Activated naive CD4-positive, alpha-beta T cell (primary cell): ENCODE results near the gene HAUS6.
"Not testable (repeated sequence)": the region's sequence is repeated elsewhere in the genome, so short reads cannot be mapped to it uniquely, and the experiment has no call there.

ENCODE experiments used
- DNase-seq, 4 experiments: peaks; one replicate each; lab custom pipeline; 2025; lab: John Stamatoyannopoulos, UW

HAUS6 gene

GRCh38 chr9:19102631-19103345 is at the start of gene HAUS6:
Gene HAUS6 (minus strand): TSS chr9:19102904. CDS start chr9:19102651, 253 bp downstream.
- peak; percentile 75 to 90 (median 83) for DNase-seq

DNA sequence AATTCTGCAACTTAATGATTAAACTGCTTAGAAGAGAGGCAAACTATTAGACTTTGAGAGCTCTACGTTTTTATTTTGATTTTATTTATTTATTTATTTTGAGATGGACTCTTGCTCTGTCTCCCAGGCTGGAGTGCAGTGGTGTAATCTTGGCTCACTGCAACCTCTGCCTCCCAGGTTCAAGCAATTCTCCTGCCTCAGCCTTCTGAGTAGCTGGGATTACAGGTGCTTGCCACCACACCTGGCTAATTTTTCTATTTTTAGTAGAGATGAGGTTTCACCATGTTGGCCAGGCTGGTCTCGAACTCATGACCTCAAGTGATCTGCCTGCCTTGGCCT is 49.4 kb upstream of the HAUS6 start:
- DNase-seq: not testable (repeated sequence)

DNA sequence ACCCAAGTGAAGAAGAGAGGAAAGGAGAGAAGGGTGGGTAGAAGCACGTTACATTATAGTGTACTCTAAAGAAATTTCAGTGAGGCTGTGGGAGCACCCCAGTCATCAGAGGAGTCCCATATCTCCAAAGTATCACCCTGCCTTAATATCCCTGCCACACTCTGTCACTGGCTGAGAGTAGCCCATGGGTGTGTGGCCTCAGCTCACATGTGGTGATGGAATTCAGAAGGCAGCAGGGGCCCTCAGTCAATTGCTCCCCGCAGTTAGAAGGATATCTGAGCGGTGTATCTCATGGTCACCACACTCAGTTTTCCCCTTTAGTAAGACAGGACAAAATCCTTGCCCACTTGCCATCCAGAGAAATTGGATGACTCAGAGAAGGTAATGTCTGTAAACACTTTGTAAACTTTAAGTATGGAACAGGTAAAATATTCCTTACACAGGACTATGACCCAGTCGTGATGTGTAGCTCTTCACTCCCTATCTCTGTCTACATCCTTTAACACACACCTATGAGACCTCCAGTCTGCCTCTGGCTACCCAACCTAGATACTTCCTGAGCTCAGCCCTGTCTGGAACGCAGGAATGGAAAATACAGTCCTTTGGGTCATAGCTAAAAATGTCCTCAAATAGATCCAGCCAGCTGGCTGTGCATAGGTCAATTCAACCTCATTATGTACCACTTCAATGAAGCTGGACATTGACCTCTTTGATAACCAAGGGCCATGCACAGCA is 48.9 kb upstream of the HAUS6 start:
- DNase-seq: no peak

GRCh38 chr9:19149230-19149629 is 46.5 kb upstream of the HAUS6 start:
- no peak for DNase-seq

DNA sequence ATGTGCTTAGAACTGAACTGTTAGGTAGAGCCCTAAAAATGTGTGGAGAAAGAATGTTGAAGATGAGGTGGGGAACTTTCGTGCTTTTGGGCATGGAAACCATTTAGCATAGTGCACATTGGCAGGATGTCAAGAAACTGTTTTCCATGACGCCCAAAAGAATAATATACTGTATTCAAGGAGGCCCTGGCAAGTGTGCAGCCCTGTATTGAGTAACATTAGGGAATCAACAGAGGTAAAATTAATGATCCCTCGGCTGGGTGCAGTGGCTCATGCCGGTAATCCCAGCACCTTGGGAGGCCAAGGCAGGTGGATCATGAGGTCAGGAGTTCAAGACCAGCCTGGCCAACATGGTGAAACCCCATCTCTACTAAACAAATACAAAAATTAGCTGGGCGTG is 45.5 kb upstream of the HAUS6 start:
- DNase-seq: no peak

DNA sequence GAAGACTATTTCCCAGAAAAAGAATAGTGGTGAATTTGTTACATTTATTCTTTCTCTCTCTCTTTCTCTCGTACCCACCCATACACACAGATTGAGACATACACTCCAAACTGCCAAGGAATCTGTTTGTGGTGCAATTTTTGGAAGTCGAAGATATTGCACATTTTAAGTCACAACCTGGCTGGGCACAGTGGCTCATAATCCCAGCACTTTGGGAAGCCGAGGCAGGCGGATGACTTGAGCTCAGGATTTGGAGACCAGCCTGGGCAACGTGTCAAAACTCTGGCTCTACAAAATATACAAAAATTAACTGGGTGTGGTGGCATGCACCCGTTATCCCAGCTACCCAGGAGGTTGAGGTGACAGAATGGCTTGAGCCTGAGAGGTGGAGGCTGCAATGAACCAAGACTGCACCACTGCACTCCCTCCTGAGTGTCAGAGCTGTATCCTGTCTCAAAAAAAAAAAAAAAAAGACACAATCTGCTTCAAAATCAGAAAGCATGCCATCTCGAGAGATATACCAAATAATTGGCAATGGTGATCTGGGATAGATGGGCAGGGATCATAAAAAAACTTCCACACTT is 43.8 kb upstream of the HAUS6 start:
- DNase-seq: no peak

DNA sequence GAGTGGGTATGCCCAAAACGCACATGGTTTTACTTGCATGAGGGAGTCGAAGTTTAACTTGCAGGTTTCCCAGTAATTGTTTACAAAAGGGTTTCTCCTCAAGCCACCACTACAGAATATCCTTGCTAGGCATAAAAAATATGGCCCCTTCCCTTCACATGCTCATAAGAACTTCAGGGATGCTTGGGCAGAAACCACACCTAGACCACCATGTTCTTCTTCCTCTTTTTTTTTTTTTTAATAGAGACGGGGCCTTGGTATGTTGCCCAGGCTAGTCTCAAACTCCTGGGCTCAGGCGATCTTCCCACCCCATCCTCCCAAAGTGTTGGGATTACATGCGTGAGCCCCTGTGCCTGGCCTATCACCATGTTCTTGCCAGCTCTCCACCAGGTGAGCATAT is 43.2 kb upstream of the HAUS6 start:
- DNase-seq: no peak

- no peak for DNase-seq
Measured at GRCh38 chr9:19140259-19140658, 37.6 kb upstream of the HAUS6 start.

GRCh38 chr9:19138084-19138483 is 35.4 kb upstream of the HAUS6 start:
- no peak for DNase-seq

DNA sequence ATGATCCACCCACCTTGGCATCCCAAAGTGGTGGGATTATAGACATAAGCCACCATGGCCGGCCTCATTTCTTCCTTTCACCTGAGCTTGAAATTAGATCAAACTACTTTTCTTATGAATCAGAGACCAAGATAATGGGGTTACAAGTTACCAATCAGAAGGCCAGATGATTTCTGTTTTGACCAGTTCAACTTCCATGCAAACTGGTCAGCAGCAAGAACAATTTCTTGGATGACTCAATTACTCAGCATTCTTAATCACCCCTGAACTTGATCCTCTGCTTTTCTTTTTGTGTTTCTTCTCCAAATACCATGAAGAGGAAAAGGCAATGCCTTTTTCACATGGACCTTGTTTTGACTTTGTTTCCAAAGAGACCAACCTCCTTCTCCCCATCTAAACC is 34.6 kb upstream of the HAUS6 start:
- DNase-seq: no peak

DNA sequence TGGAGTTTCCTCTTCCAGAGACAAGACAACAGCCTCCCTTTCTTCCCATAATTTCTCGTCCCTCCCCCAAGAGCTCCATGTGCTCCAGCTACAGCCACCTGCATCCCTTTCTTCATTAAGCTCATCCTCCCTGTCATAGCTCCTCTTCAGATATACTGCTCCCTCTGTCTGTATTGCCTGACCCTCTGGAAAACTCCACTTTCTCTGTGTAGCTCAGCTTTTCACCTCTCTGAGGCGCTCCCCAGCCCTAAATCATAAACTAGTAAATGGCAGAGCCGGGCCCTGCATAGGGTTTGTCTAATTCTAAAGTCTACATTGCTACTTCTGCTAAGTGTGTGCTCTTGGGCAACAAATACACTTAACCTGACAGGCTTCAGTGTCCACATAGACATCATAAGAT is 33.4 kb upstream of the HAUS6 start:
- no peak for DNase-seq

DNA sequence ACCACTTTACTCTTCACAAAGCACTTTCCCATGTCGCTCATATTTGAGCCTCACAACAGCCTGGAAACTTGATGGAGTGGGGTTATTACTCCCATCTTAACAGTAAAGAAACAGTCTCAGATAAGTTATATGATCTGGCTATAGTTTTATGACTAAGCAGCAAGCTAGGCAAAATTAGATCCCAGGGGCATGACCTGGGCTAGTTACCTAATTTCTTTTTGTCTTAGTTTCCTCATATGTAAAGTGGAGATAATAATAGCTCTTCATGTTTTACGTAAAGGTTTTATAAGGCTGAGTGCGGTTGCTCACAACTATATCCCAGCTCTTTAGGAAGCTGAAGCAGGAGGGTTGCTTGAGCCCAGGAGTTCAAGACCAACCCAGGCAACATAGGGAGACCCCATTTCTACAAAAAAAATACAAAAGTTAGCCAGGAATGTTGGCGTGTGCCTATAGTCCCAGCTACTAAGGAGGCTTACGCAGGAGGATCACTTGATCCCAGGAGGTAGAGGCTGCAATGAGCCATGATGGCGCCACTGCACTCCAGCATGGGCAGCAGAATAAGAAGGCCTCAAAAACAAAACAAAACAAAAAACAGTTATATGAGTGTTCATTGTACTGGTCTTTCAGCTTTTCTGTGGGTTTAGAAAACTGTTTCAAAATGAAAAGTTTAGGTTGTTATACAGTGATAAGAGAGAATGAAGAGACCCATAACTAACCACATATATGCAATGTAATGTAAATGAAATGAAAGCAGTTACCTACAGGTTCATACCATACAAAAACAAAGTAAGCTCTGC is 31.0 kb upstream of the HAUS6 start:
- DNase-seq: no peak

DNA sequence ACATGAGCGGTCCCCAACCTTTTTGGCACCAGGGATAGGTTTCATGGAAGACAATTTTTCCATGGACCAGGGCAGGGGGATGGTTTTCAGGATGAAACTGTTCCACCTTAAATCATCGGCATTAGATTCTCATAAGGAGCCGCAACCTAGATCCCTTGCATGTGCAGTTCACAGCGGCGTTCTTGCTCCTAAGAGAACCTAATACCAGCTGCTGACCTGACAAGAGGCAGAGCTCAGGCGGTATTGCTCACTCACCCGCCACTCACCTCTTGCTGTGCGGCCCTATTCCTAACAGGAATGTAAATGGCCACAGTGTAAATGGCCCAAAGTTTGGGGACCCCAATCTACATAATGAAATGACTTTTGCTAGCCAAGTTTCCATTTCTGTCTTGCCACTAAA is 27.7 kb upstream of the HAUS6 start:
- no peak for DNase-seq

DNA sequence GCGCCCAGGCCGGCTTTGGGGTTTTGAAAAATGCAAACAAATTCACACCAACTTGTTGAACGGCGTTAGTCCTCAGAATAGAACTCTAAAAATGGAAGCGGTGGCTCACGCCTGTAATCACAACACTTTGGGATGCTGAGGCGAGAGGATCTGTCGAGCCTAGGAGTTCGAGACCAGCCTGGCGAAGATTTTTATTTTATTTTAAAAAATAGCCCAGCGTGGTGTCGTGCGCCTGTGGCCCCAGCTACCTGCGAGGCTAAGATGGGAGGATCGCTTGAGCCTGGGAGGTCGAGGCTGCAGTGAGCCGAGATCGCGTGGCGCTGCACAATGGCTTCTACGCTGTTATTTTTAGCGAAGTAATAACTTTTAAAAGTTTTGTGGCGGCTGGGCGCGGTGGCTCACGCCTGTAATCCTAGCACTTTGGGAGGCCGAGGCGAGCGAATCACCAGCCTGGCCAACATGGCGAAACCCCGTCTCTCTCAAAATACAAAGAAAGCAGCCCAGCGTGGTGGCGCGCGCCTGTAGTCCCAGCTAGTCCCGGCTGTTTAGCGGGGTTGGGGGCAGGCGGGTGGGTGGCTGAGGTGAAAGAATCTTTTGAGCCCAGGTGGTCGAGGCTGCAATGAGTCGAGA is 25.3 kb upstream of the HAUS6 start:
- DNase-seq: peak; percentile 8 to 34 (median 18)

GRCh38 chr9:19124430-19124793 is 21.7 kb upstream of the HAUS6 start:
- no peak for DNase-seq

- DNase-seq: no peak
Measured at GRCh38 chr9:19122490-19123042, 19.9 kb upstream of the HAUS6 start.

- no peak for DNase-seq
Measured at GRCh38 chr9:19120877-19121276, 18.2 kb upstream of the HAUS6 start.

DNA sequence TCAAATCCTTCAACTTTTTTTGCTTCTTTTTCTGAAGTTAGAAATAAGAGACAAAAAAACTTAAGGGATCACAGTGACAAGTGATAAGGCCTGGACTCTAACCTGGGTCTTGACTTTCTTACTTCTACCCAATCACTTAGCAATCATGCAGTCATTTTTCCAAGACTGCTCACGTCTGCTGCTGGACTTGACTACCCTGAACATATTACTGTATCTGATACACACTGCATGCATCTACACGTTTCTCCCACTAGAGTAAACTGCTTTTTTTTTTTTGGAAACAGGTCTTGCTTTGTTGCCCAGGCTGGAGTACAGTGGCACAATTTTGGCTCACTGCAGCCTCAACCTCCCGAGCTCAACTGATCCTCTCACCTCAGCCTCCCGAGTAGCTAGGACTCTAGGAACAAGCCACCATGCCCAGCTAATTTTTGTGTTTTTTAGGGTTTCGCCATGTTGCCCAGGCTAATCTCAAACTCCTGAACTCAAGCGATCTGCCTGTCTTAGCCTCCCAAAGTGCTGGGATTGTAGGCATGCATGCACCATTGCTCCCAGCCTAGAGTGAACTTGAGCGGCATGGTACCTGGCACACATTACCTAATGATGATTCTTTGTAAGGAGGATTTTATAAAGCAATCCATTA is 17.2 kb upstream of the HAUS6 start:
- DNase-seq: no peak

DNA sequence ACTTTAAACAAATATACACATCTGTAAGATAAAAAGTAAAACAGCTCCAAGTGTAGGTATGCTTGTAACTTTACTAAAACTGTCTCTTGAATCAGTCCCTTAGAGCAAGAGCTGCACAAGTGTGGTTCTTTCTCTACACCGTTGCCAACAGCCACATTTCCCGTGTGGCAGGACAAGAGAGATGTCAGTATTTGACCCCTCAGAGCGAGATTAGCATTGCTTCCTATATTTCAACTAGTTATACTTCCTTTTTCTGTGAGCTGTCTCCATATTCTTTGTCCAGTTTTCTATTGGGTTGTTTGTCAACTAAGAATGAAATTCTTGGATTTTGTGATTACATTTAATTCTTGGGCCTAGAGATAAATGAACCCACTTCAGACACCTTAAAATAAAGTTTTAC is 16.5 kb upstream of the HAUS6 start:
- DNase-seq: no peak

DNA sequence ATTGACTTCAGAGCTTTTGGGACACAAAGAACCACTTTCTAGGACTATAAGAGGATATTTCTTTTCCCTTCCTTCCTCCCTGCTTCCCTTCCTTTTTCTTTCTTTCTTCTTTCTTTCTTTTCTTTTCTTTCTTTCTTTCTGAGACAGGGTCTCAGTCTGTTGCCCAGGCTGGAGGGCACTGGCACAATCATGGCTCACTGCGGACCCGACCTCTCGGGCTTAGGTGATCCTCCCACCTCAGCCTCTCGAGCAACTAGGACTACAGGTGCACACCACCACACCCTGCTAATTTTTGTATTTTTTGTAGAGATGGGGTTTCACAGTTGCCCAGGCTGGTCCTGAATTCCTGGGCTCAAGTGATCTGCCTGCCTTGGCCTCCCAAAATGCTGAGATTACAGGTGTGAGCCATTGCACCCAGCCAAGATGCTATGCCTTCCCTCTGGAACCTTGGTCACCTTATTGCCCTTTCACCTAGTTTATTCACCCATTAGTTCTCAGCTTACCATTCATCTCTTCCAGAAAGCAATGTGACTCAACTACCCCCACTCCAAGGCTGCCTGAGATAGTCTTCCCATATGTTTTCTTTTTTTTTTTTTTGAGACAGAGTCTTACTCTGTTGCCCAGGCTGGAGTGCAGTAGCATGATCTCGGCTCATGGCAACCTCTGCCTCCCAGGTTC is 14.5 kb upstream of the HAUS6 start:
- DNase-seq: no peak
